Psoas muscle (tissue), 8 donors: ENCODE results near the gene DCTPP1. TPM values are rescaled to one million over a fixed set of nuclear protein-coding genes. Genes with fewer than 3 reads are reported as not detected.
A peak's percentile ranks its signal among the peaks of the same experiment; 100 is the strongest.

ENCODE experiments used
- ATAC-seq, 4 donors: fragments of 200-7000 bp; cut with Tn5 transposase; one replicate each; pipeline ENCODE4 v1.9.1; 2020; ENCODE audit warnings: moderate library complexity in 3 of 4, mild to moderate bottlenecking in 2 of 4
- DNase-seq, 2 donors: peaks; one replicate each; pipeline ENCODE4 v3.0.0-alpha.2; 2020
- H3K27ac ChIP-seq: fragments of 200-600 bp; one replicate; pipeline ENCODE4 v1.8.0; 2022
- H3K27me3 ChIP-seq, 3 donors: fragments of 200-600 bp in 1 of 3; one replicate each; pipeline versions ENCODE4 v1.6.1 to v1.8.0; 2013 to 2022; ENCODE audit warnings: low read length in 2 of 3, mild to moderate bottlenecking in 2 of 3, moderate library complexity in 1 of 3; ENCODE audit not compliant: insufficient read depth in 3 of 3
- H3K36me3 ChIP-seq, 2 donors: fragments of 200-600 bp in 1 of 2; one replicate each; pipeline versions ENCODE4 v1.6.1 to v1.8.0; 2013 to 2022; ENCODE audit warnings: low read depth in 1 of 2, mild to moderate bottlenecking in 1 of 2, moderate library complexity in 1 of 2; ENCODE audit not compliant: insufficient read depth in 1 of 2
- H3K4me1 ChIP-seq: fragments of 200-600 bp; one replicate; pipeline ENCODE4 v1.8.0; 2022
- H3K4me3 ChIP-seq: fragments of 200-600 bp; one replicate; pipeline ENCODE4 v1.8.0; 2022; ENCODE audit warnings: mild to moderate bottlenecking
- H3K9me3 ChIP-seq: fragments of 200-600 bp; one replicate; pipeline ENCODE4 v1.8.0; 2022
- CTCF ChIP-seq: fragments of 200-600 bp; IDR thresholded peaks from one replicate; pipeline ENCODE4 v1.8.0; 2022; ENCODE audit warnings: antibody characterized with exemption
- WGBS, 3 donors: extraction: QIAGEN DNeasy Blood & Tissue Kit; methylation state at CpG; one replicate each; pipeline versions ENCODE4 v1.1.6 to v1.1.7; 2013; 5-methylcytosine and 5-hydroxymethylcytosine counted together
- intact Hi-C, 2 donors: fragments of 100-400 bp; cut with DNase I; formaldehyde crosslinking; loops; one replicate each; pipeline versions ENCODE4 v1.11.0 to v1.14.2; 2022
- polyA plus RNA-seq, 3 donors: library from polyadenylated mRNA; stranded (reverse); fragments of 200-250 nt; gene quantifications; one replicate each; pipeline ENCODE4 v1.2.3, GENCODE V29; 2013
- total RNA-seq, 4 donors: library from RNA; stranded (reverse); fragmentation: NEBNext Ultra II Directional in 2 of 4; extraction: Animal tissue kit (Norgen Biotek cat#: 25700) in 2 of 4; gene quantifications; one replicate each; pipeline versions ENCODE4 v1.2.1 to v1.2.4, GENCODE V29; 2021 to 2023
- donor health status: healthy with polysubstance abuse.
- donor health status: DM: no; HTN: no; CAD: no; lungs with moderate emphysema.
- donor health status: Bipolar disorder and iron deficiency.
- donor health status: healthy.
- donor health status: DM: yes; HTN: yes; CAD: no.
- donor health status: DM: no; HTN: no; CAD: no.
- donor health status: DM: no; HTN: no; CAD: no.
- donor health status: DM: yes; HTN: yes; CAD: no.

DCTPP1 gene
- total and polyA plus RNA-seq, 7 donors: 23.3 to 84.2 (median 42.2) TPM

GRCh38 chr16:30449116-30449435 is 19.2 kb upstream of the DCTPP1 start:
- Histone ChIP-seq H3K27me3 (no peaks in the 10 kb centered on the region), H3K9me3 (no peaks in the 10 kb centered on the region), H3K4me3 (no peak overlapping the region), H3K27ac (no peak overlapping the region), H3K4me1 (peaks cover 12% of the 10 kb centered on the region), H3K36me3 (peaks cover 0 to 3% of the 10 kb centered on the region in 2 donors)
- no peak for ATAC-seq
- WGBS, 3 donors: 73 to 91% (median 89%) methylated on average over 3 of the region's 3 CpGs
- TF ChIP-seq CTCF: no peak
- DNase-seq: no peak
- intact Hi-C loops: loop anchor here in 1 of 2 donors (5.0 to 10.0 kb wide), 2 partner anchors 78 to 186 kb away; partner anchors contain the start of gene ZNF768

- no peak for ATAC-seq
- Histone ChIP-seq H3K4me1 (peaks cover 22% of the 10 kb centered on the region), H3K9me3 (no peaks in the 10 kb centered on the region), H3K27me3 (no peaks in the 10 kb centered on the region), H3K27ac (no peak overlapping the region), H3K4me3 (no peak overlapping the region), H3K36me3 (peaks cover 0 to 17% of the 10 kb centered on the region in 2 donors)
- intact Hi-C loops: loop anchor here in 1 of 2 donors (5.0 to 10.0 kb wide), 2 partner anchors 80 to 187 kb away; partner anchors contain the start of gene ZNF768
- DNase-seq: no peak
- 77 to 80% (median 79%) methylated on average over 12 of the region's 12 CpGs for WGBS, 3 donors
- TF ChIP-seq CTCF: no peak
Observed at GRCh38 chr16:30447512-30448226, 17.8 kb upstream of the DCTPP1 start.

GRCh38 chr16:30446203-30446595 is 16.4 kb upstream of the DCTPP1 start:
- ATAC-seq: no peak
- intact Hi-C loops: loop anchor here in 1 of 2 donors (5.0 to 10.0 kb wide), 2 partner anchors 81 to 189 kb away; partner anchors contain the start of gene ZNF768
- WGBS, 3 donors: 63 to 73% (median 70%) methylated on average over 10 of the region's 10 CpGs
- Histone ChIP-seq H3K9me3 (no peaks in the 10 kb centered on the region), H3K36me3 (peaks cover 0 to 17% of the 10 kb centered on the region in 2 donors), H3K27me3 (no peaks in the 10 kb centered on the region), H3K27ac (peak overlapping the region; percentile 100), H3K4me1 (peaks cover 22% of the 10 kb centered on the region), H3K4me3 (peak overlapping the region; percentile 97)
- TF ChIP-seq CTCF: no peak
- no peak for DNase-seq

GRCh38 chr16:30445408-30446202 is 15.8 kb upstream of the DCTPP1 start, which contains the start of gene SEPHS2:
SEPHS2 (minus strand) TSS chr16:30445874; CDS start chr16:30445727, 147 bp downstream.
- Histone ChIP-seq H3K4me3 (peak within 1 kb of the TSS; percentile 97), H3K4me1 (peaks cover 22% of the 10 kb centered on the region), H3K36me3 (peaks cover 0 to 17% of the 10 kb centered on the region in 2 donors), H3K27ac (peak within 1 kb of the TSS; percentile 100), H3K27me3 (no peaks in the 10 kb centered on the region), H3K9me3 (no peaks in the 10 kb centered on the region)
- intact Hi-C loops: loop anchor here (1.0 to 10.0 kb wide), 3 partner anchors 82 to 189 kb away; partner anchors contain the start of gene ZNF768 (in 1 of the 2)
- ATAC-seq: peak; percentile 94 to 96 (median 96)
- peak; percentile 98 to 99 for DNase-seq
- WGBS, 3 donors: 0 to 1% (median 0%) methylated on average over 48 to 59 of the region's 59 CpGs
- TF ChIP-seq CTCF: peak; percentile 39
